Measurements from ENCODE around the gene MRPL1. TPM values are rescaled to one million over a fixed set of nuclear protein-coding genes. Genes with fewer than 3 reads are reported as not detected.

Gene MRPL1
- polyA plus RNA-seq, 2 of the 4 experiments (the other 2 are of a cell fraction): 24.6 to 62.3 TPM

DNA sequence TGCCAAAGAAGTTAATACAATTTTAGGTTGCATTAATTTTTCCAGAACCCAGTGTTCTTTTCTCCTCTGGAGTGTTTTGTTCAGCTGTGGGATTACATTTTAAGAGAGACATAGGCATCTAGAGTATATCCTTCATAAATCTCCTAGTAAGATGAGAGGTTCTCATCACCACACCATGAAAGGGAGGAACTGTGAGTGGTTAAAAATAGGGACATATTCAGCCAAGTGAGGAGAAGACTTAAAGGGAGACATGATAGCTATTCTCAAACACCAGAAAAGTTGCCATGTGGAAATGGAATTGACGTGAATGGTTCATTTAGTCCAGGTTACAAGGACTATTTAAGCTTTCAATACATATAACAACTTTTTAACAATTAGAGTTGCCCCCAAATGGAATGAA is 6.5 kb upstream of the MRPL1 start:
- WGBS (ENCODE audit: missing lambda C conversion rate): 76% methylated on average over 1 of the region's 1 CpG
- CTCF ChIA-PET: no interaction called here
- no peak for FAIRE-seq
- no peak overlapping the region for H3K4me3 ChIP-seq
- DNase-seq (ENCODE audit: low read depth in 1 of 2, low spot score in 1 of 2): no peak
- H3K9me3 ChIP-seq: no peaks in the 10 kb centered on the region
- no peak overlapping the region for H3K4me2 ChIP-seq
- no peak overlapping the region for H3K27ac ChIP-seq
- POLR2A ChIA-PET: no interaction called here
- no peak for ATAC-seq
- TF ChIP-seq CHD2 (IDR thresholded peaks at IDR 0.05; ENCODE audit: low read length, partially characterized antibody) (no peak), SREBF2 (IDR thresholded peaks at IDR 0.05) (no peak), HOXA7 (CRISPR knock-in tag; IDR thresholded peaks at IDR 0.05) (no peak), HMGXB4 (CRISPR knock-in tag; IDR thresholded peaks at IDR 0.05; ENCODE audit: borderline replicate concordance) (no peak), RFX5 (IDR thresholded peaks at IDR 0.05) (no peak), RAD21 (conservative IDR thresholded peaks at IDR 0.05 in 1 of 2, IDR thresholded peaks at IDR 0.05 in 1 of 2) (no peak), POLR2AphosphoS2 (conservative IDR thresholded peaks at IDR 0.05; ENCODE audit: low read length) (no peak), ZSCAN20 (CRISPR knock-in tag; IDR thresholded peaks at IDR 0.05) (no peak)
- TF ChIP-seq, protein P1, sequence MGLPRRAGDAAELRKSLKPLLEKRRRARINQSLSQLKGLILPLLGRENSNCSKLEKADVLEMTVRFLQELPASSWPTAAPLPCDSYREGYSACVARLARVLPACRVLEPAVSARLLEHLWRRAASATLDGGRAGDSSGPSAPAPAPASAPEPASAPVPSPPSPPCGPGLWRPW (IDR thresholded peaks at IDR 0.05): no peak
- H3K4me1 ChIP-seq: no peaks in the 10 kb centered on the region

DNA sequence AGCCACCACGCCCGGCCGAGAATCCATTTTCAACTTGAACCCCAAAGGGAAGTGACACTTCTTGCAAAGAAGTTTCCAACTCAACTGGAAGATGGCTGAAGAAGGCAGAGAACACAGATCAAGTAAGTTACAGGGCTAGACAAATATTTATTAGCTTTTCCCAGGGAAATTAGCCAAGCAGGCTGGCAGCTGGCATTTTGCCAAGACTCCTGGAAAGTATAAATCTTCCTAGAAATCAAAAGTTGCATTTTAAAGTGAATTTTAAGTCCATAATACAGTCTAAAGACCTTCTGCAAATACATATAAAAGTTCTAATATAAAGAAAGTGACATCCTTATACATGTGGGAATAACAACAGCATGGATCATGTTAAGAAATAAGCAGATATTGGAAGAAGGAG is 3.4 kb upstream of the MRPL1 start:
- WGBS (ENCODE audit: missing lambda C conversion rate): 96% methylated on average over 3 of the region's 3 CpGs
- POLR2A ChIA-PET: interaction anchor here (0.9 kb wide), 1 partner anchor 39 kb away, joined by 3 read pairs; no protein-coding TSS in a partner anchor
- Histone ChIP-seq H3K4me1 (peaks cover 4% of the 10 kb centered on the region; the same call in 1 of the 3 replicates), H3K4me3 (no peak overlapping the region), H3K4me2 (no peak overlapping the region), H3K27ac (no peak overlapping the region), H3K9me3 (no peaks in the 10 kb centered on the region)
- CTCF ChIA-PET: no interaction called here
- ATAC-seq: no peak
- TF ChIP-seq ESRRA (IDR thresholded peaks at IDR 0.05; ENCODE audit: borderline replicate concordance, low read length): no peak
- TF ChIP-seq, protein P1 (IDR thresholded peaks at IDR 0.05): no peak
- TF ChIP-seq NR3C1 (IDR thresholded peaks at IDR 0.05): no peak
- TF ChIP-seq PHF8 (IDR thresholded peaks at IDR 0.05; ENCODE audit: borderline replicate concordance, low read depth): no peak
- no peak for TF ChIP-seq RCOR1 (IDR thresholded peaks at IDR 0.05; ENCODE audit: low read depth, low read length)
- TF ChIP-seq, protein P2, sequence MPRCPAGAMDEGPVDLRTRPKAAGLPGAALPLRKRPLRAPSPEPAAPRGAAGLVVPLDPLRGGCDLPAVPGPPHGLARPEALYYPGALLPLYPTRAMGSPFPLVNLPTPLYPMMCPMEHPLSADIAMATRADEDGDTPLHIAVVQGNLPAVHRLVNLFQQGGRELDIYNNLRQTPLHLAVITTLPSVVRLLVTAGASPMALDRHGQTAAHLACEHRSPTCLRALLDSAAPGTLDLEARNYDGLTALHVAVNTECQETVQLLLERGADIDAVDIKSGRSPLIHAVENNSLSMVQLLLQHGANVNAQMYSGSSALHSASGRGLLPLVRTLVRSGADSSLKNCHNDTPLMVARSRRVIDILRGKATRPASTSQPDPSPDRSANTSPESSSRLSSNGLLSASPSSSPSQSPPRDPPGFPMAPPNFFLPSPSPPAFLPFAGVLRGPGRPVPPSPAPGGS (IDR thresholded peaks at IDR 0.05): no peak
- no peak for TF ChIP-seq ELK1 (IDR thresholded peaks at IDR 0.05; ENCODE audit: low read depth, low read length)
- TF ChIP-seq ZNF302 (CRISPR knock-in tag; IDR thresholded peaks at IDR 0.05): no peak
- no peak for TF ChIP-seq MAFK (IDR thresholded peaks at IDR 0.05; ENCODE audit: partially characterized antibody)
- DNase-seq (ENCODE audit: low read depth in 1 of 2, low spot score in 1 of 2): no peak
- no peak for FAIRE-seq

DNA sequence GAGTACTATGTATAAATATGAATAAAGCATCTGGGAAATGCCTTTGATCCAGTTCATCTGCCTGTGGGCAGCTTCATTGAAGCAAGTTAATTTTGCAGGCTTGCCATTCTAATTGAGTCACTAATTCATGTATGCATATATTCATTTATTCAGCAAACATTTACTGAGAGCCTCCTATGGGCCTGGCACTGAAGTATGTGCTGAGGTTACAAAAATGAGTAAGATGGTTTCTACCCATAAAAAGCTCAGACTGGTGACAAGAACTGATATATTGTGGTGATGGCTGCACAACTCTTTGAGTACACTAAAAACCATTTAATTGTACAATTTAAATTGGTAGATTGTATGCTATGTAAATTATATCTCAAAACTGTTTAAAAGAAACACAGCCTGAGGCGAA is 1.1 kb upstream of the MRPL1 start:
- no peaks in the 10 kb centered on the region for H3K9me3 ChIP-seq
- ChIA-PET CTCF (interaction anchor here (1.0 to 1.5 kb wide), 4 partner anchors 20 to 476 kb away, joined by 3 to 7 read pairs (median 5); no protein-coding TSS in a partner anchor), POLR2A (interaction anchor here (1.5 to 1.7 kb wide), 3 partner anchors 41 to 195 kb away, joined by 3 to 33 read pairs (median 4); partner anchors contain the start of gene FRAS1)
- H3K27ac ChIP-seq: peak overlapping the region; percentile 90 to 92
- DNase-seq (ENCODE audit: low read depth in 1 of 2, low spot score in 1 of 2) (no peak), ATAC-seq (no peak), FAIRE-seq (no peak)
- peak overlapping the region; percentile 75 for H3K4me3 ChIP-seq
- peaks cover 4% of the 10 kb centered on the region; the same call in 1 of the 3 replicates for H3K4me1 ChIP-seq
- no peak for TF ChIP-seq FOSL2 (IDR thresholded peaks at IDR 0.05)
- no peak for TF ChIP-seq FOSL2 (CRISPR knock-in tag; IDR thresholded peaks at IDR 0.05)
- TF ChIP-seq MAFK (IDR thresholded peaks at IDR 0.05; ENCODE audit: partially characterized antibody): peak; percentile 7
- no peak for TF ChIP-seq CTCF (IDR thresholded peaks at IDR 0.05)
- H3K4me2 ChIP-seq: peak overlapping the region; percentile 77
- WGBS (ENCODE audit: missing lambda C conversion rate): 74% methylated on average over 1 of the region's 1 CpG

Measured in A549 (cell line).